HG02798 (cell line): Measurements from ENCODE around the gene PTBP2.

Experiments
- ATAC-seq: cut with Tn5 transposase; IDR thresholded peaks from one replicate; pipeline ENCODE4 v1.9.1; 2021; ENCODE audit warnings: mild to moderate bottlenecking; ENCODE audit not compliant: unreplicated experiment, poor library complexity

The PTBP2 gene, protein sequence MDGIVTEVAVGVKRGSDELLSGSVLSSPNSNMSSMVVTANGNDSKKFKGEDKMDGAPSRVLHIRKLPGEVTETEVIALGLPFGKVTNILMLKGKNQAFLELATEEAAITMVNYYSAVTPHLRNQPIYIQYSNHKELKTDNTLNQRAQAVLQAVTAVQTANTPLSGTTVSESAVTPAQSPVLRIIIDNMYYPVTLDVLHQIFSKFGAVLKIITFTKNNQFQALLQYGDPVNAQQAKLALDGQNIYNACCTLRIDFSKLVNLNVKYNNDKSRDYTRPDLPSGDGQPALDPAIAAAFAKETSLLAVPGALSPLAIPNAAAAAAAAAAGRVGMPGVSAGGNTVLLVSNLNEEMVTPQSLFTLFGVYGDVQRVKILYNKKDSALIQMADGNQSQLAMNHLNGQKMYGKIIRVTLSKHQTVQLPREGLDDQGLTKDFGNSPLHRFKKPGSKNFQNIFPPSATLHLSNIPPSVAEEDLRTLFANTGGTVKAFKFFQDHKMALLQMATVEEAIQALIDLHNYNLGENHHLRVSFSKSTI

DNA sequence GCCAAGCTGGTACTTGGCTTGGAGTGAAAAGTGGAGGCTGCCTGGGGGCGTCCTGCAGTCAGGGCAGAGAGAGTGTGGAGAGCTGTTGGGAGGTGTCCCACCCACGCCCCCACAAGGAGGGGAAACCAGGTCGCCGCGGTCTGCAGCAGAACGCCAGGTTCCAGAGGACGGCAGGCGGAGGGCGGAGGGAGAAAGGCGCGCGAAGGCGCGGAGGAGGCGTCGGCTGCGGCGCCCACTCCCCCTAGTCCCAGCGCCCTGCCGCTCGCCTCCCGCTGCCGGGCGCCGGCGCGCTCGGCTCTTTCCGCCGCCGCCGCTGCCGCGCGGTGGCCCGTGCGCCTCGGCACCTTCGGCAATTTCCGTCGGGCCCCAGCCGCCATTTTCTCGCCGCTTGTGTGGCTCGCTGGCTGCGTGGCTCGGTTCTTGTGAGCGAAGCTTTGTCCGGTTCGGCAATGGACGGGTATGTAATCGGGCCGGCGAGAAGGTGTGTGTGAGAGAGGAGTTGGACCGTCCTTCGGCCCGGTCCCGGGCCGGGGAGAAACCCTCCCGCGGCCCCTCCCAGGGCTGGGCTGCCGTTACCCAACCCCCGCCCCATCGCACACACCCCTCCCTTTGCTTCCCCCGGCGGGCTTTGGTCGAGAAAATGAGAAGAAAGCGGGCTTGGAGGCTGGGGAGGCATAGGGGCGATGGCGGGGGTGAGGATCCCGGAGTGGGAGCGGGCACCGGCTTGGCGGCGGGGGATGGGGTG is at the start of gene PTBP2:
PTBP2 (plus strand) TSS at position 369 of the 745 bp plus-strand sequence; CDS start at position 450, 81 bp downstream.
- peak; percentile 96 for ATAC-seq

DNA sequence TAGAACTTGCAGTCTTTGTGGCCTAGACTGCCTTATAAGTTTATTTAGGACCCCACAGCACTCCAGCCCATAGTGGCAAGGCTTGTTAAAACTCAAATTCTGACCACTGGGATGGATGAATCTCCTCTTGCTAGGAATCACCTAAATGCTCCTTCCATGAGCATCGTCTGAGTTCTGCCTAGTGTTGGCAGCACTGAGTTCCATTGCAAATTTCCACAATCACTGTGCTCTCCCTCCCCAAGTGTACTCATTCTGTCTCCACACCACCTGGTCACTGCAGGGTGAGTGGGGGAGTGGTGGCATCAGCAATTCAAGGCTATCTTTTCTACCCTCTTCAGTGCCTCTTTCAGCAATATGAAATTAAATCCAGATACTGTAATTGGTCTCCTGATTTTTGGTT is 46.7 kb upstream of the PTBP2 start:
- ATAC-seq, result no peak

DNA sequence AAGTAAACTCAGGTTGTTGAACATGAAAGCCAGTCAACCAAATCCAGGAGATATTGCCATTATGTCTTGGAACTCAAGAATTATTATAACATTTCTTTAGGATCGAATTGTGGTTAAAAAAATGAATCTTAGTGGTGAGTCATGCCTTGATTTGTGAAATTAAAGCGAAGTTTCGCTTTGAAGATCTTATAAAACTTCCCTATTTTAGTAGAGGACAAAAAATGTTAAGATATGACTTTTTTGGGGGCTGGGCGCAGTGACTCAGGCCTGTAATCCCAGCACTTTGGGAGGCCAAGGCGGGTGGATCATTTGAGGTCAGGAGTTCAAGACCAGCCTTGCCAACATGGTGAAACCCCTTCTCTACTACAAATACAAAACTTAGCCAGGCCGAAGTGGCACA is 39.5 kb upstream of the PTBP2 start:
- ATAC-seq, result no peak

DNA sequence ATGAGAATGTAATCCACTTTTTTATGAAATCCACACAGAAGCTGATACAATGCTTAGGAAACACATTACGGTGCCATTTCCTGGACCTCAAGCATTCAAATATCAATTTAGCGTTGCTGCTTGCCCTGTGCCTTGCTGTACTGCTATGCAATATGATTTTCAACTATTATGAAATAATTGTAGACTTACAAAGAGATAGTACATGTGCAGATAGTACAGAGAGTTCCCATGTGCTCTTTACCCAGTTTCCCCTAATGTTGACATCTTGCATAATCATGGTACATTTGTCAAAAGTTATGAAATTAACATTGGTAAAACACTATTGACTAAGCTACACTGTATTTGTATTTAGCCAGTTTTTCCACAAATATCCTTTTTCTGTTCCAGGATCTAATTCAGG is 37.7 kb upstream of the PTBP2 start:
- no peak for ATAC-seq

DNA sequence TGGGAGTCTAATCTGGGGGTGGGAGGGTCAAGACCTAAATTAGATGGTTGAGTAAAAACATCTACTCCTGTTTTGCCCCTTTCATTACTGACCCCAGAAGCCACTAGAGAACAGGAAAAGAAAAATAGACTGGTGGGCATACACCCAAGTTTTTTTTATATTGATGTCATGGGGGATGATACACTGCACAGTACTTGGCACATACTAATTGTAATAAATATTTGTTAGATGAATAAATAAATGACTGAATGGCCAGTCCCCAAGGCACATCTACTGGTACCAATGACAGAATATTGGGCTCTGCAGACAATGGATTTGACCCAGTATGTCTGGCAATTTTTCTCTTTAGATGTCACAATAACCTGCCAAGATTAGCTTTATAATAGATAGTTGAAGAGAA is 36.8 kb upstream of the PTBP2 start:
- ATAC-seq, result no peak

DNA sequence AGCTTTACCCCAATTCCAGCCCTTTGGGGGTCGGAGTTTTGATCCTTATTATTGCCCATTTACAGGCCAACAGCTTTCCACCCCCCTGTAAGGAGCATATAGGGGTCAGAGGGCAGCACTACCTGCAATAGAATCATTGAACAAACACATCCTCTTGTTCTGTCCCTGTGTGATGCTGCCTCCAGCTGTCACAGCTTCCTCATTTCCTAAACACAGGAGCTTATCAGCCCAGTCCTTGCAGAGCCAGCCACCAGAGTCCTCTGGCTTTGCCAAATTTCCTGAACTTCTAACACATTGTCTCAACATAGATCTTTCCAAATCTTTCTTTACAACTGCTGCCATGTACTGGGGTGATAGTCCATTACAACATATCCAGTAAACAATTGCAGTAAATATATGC is 32.8 kb upstream of the PTBP2 start:
- ATAC-seq, result no peak

DNA sequence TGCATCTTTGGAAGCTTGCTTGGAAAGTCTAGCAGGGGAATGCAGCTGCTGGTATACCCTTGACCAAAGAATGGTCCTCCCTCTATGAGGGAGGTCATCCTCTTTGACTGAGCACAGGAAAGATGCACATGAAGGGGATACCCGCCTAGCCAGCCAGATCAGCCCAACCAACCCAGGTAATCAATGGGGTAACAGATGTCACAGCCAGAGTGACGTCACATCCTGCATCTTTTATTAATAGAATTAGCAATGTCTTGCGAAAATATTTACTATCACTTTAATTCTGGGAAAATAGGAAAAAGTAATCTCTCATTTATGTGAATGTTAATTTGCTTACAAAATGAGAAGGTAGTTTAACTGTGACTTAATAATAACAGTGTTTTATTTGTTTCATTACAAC is 25.6 kb upstream of the PTBP2 start:
- no peak for ATAC-seq

DNA sequence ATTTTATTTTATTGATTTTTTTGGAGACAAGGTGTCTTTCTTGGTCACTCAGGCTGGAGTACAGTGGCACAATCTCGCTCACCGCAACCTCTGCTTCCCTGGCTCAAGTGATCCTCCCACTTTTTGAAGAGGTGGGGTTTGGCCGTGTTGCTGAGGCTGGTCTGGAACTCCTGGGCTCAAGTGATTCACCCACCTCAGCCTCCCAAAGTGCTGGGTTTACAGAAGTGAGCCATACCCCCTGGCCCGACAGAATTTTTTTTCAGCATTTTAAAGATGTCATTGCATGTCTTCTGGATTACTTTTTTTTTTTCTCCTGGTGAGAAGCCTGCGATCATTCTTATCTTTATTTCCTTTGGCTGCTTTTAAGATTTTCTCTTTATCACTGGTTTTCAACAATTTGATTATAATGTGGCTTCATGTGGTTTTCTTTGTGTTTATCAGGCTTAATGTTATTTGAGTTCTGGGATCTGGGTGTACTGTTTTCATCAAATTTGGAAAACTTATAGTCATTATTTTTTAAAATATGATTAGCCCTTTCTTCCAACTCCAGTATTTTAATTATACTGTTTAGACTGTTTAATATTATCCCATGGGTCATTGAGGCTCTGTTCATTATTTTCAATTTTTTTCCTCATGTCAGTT is 23.1 kb upstream of the PTBP2 start:
- ATAC-seq, result no peak

DNA sequence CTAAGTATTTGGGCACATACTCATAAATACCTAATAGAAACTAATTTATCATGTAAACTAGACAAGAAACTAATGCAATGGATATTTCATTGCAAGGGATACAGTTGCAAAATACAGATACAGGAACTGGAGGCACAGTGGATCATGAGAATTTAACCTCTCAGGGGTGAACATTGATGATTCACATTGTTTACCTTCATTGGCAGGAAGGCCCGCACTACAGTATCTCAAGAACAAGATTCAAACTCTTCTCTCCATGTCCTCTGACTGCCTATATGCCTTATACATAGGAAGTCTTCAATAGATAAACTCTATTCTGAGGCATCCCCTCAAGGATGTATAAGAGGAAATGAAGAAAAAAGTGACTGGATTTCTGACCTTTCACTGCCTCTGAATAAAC is 18.4 kb upstream of the PTBP2 start:
- no peak for ATAC-seq

DNA sequence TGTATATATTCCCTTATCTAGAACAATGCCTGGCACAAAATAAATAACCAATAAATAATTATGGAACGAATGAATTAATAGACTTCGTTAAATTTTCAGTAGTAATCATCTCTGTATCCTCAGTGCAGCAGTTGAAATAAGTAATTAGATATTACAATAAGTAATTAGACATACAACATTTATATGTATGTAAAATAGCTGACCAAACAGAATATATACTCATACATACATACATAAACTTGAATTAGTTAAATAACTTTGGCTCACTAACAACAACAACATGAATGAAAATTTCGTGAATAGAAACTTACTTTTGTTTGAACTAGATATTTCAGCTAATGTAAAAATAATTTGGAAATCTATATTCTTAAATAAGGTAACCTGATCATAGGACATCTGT is 14.6 kb upstream of the PTBP2 start:
- no peak for ATAC-seq

DNA sequence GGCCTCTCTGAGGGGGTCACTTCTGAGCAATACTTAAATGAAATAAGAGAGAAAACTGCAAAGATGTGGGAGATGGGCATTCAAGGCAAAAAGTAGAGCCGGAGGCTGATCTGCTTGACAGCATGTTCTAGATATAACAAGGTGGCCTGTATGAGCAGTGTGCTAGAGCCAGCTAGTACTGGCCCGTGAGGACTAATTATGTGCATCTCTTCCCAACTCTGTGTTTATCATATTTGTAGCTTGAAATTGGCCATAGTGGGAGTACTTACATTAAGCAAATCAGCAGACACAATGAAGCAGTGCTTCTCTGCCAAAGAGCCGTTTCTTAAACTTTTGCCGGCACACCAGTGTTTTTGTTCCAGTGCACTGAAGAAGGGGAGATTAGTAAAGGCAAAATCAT is 13.1 kb upstream of the PTBP2 start:
- no peak for ATAC-seq

DNA sequence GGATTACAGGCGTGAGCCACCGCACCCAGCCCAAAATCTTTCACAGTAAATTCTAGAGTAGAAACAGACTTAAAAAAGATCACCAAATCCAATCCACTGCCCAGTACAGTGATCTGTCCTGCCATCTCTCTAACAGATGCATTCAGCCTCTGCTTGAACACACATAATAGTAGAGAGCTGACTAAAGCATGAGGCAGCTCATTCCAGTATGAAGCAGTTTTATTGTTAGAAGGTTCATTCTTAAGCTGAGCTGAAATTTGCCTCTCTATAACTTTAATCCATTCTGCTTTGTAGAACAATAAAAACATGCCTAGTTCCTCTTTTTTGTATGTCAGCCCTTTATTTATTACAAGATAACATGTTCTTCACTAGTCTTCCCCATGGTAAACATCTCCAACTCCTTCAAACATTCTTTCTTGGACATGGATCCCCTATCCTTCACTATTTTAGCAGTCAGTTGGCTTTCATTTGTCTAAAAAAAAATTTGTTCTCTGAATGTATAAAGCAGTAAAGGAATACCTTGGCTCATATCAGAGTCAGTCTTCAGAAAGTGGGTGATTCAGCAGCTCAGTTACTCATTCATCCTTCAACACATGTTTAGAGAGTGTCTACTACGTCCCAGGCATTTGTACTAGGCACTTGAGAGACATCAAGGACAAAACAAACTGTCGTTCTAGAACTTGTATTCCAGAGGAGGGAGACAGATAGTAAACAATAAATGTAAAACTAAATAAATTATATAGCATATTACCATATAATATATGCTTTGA is 10.7 kb upstream of the PTBP2 start:
- no peak for ATAC-seq

DNA sequence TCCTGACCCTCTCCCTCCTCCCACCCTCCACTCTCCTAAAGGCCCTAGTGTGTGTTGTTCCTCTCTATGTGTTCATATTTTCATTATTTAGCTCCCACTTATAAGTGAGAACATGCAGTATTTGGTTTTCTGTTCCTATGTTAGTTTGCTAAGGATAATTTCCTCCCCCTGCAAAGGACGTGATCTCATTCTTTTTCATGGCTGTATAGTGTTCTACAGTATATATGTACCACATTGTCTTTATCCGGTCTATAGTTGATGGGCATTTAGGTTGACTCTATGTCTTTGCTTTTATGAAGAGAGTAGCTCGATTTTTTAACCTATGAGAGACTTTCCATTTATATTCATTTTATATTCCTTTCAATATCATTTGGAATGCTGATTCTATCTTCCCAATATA is 7.9 kb upstream of the PTBP2 start:
- no peak for ATAC-seq

DNA sequence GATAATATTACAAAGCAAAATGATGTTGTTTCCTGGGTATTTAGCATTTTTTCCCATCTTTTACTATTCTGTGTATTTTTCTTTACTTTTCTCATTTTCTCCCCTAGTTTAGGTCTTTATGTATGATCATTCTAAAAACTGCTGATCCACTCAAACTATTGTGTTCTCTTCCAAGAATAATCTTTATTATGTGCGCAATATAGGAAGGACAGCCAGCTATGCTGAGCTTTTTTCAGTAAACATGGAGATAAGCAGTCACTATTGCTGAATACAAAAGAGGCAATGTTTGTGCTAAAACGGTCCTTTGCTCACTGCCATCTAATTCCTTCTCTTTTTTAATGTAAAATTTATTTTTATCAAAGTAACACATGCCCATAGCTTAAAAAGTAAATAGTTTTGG is 6.7 kb upstream of the PTBP2 start:
- ATAC-seq, result no peak

DNA sequence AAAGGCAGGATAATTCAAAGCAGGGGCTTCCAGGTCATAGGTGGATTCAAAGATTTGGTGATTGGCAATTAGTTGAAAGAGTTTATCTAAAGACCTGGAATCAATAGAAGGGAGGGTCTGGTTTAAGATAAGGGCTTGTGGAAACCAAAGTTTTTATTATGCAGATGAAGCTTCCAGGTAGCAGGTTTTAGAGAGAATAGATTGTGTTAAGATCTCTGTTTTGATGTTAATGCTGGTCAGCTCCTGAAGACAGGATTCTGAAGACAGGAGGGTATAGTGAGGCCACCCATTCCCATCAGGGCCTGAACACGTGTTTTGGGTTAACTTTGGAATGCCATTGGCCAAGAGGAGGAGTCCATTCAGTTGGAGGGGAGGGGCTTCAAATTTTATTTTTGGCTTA is 6.1 kb upstream of the PTBP2 start:
- ATAC-seq, result no peak

DNA sequence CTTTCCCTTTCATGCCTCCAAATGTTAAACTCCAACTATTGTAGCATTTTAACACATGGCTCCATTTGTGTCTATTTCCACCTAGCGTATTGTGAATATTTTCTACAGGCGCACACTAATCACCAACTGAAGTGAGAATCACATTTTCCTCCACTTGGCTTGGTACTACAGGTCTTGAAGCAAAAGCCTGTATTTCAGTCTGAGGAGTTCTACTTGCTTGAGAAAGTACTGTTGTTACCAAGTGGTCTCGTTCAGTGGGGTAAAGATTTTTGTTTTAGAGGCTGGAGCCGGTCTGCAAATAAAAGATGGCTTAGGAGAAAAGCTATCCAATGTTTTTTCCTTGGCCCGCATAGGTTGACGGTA is 550 bp upstream of the PTBP2 start:
- peak; percentile 6 for ATAC-seq

DNA sequence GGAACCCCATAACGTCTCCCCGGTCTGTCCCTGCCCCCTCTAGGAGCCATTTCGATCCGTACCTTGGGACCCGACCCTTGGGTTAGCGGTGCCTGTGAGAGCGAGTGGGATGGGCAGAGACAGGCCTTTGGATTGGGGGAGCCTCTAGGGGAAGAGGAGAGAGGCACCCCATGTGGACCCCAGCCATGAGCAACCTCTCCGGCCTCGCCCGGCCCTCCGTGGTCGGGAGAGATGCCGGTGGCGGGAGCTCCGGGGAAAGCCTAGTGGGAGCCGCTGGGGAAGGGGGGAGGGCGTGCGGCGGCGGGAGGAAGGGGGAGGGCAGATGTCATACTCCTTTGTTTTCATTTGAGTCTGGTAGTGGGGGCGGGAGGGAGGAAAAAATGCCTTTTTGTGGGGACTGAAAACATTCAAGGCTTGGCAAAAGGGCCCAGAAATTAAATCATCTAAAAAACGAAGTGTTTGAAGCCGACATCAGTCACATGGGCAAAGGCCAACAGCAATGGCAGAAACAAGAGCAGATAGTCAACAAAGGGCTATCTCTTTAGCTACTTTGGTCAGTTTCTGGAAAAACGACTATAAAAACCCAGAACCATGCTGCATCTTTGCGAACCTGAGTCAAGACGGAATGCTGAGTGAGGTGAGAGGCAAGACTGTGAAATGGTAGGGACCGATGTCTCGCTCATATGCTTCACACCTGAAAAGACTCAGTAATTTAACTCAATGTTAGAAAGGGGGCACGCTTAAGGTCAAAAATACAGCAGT is 758 bp downstream of the PTBP2 start:
- peak; percentile 51 for ATAC-seq

DNA sequence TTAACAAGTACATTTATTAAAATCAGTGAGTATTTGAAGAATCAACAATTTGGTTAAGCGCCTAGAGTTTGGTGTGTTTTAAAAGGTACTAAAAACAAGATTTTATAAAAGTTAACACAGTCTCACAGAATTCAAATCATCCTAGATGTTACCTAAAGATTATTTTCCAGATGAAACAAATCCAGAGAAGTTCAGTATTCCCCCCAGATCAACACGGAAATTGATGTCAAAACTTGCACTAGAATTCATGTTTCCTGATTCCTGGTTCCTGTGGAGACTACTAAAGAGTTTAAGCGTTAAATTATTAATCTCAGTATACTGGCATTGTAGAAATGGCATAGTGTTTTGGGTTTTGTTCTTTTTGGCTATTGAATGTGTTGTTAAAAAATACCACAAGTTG is 1.4 kb downstream of the PTBP2 start:
- no peak for ATAC-seq

DNA sequence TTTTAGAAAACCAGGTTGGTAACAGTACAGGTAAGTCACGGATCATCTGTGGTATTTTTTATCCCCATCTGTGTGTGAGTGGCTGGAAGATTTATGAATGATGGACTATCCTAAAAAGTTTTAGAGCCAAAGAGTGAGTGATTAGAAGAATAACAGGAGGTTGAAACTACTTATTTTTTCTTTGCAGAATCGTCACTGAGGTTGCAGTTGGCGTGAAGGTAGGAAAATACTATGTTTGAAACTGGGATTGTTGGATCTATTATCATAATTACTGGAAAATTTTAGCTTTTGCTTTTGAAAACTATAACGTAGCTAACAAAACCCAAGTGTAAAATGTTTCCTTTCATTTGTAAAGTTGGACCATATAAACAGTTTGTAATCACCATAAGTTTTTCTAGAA is 1.8 kb downstream of the PTBP2 start:
- ATAC-seq, result no peak

DNA sequence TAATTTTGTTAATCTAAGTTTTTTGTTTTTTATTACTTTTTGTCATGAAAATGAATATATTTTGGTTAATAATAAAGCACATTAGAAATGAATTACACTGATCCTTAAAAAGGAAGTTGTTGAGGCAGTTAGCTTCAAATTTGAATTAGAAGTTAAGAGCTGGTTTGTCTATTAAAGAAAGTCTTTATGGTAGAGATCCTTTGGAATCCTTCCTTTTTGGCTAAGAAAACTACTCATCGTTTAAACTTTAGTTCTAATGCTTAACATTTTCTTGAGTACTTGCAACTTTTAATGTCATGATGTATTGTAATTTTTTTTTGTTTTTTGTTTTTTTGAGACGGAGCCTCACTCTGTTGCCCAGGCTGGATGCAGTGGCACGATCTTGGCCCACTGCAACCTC is 2.4 kb downstream of the PTBP2 start:
- no peak for ATAC-seq
